ENCODE measurements around the gene ARSK. TPM values are rescaled to one million over a fixed set of nuclear protein-coding genes. Genes with fewer than 3 reads are reported as not detected.
A peak's percentile ranks its signal among the peaks of the same experiment; 100 is the strongest.

The ARSK gene
- total RNA-seq (1 to 10 TPM; 6.8 to 7.4 TPM), polyA plus RNA-seq (10 to 100 TPM; 10.0 to 13.2 TPM)

GRCh38 chr5:95554647-95555548 is at the start of gene ARSK, which contains the start of gene SKIC3:
Gene ARSK (plus strand): TSS chr5:95555101. CDS start chr5:95555279, 178 bp downstream.
Gene SKIC3 (minus strand): TSS chr5:95554977. CDS start chr5:95547150, 7,827 bp downstream.
- Histone ChIP-seq H3K27ac (ENCODE audit: low read depth, low read length) (peak within 1 kb of the TSS; percentile 70), H3K36me3 (ENCODE audit: insufficient read depth, low read length) (peaks cover 4% of the 10 kb centered on the region), H3K27me3 (ENCODE audit: insufficient read depth, low read length) (no peaks in the 10 kb centered on the region), H3K4me3 (ENCODE audit: low read length in 2 of 2) (peak within 1 kb of the TSS; percentile 61 to 84), H3K4me1 (ENCODE audit: insufficient read depth, low read length) (peaks cover 37% of the 10 kb centered on the region), H3K9me3 (ENCODE audit: control insufficient read depth in 1 of 2, low read length in 2 of 2) (no peaks in the 10 kb centered on the region)
- POLR2A ChIA-PET (ENCODE audit: partially characterized antibody) = interaction anchor here (0.6 to 4.2 kb wide), 13 partner anchors 10 to 1253 kb away, joined by 3 to 62 read pairs (median 3); partner anchors contain the start of genes ERAP1, GLRX, GPR150 and RFESD
- H3K27me3 Mint-ChIP-seq = no peaks in the 10 kb centered on the region
- peak within 1 kb of the TSS; percentile 89 to 99 (median 96) for H3K27ac Mint-ChIP-seq
- peaks cover 32 to 53% (median 42%) of the 10 kb centered on the region in 4 donors for H3K4me1 Mint-ChIP-seq
- H3K9me3 Mint-ChIP-seq = peaks cover 0 to 2% (median 0%) of the 10 kb centered on the region in 8 donors
- intact Hi-C loops (cut with micrococcal nuclease) = loop anchor here (1.0 to 10.0 kb wide), 10 partner anchors 37 to 1628 kb away; partner anchors contain the start of genes CAST, ELL2, GPR150 and LNPEP
- peak; percentile 95 to 98 (median 97) for DNase-seq
- H3K36me3 Mint-ChIP-seq = peaks cover 22 to 24% of the 10 kb centered on the region in 2 donors
- CTCF ChIA-PET (ENCODE audit: partially characterized antibody) = interaction anchor here (0.5 to 3.6 kb wide), 8 partner anchors 9 to 1259 kb away, joined by 3 to 20 read pairs (median 4); no protein-coding TSS in a partner anchor
- H3K4me3 Mint-ChIP-seq = peak within 1 kb of the TSS; percentile 92 to 100 (median 98)

DNA sequence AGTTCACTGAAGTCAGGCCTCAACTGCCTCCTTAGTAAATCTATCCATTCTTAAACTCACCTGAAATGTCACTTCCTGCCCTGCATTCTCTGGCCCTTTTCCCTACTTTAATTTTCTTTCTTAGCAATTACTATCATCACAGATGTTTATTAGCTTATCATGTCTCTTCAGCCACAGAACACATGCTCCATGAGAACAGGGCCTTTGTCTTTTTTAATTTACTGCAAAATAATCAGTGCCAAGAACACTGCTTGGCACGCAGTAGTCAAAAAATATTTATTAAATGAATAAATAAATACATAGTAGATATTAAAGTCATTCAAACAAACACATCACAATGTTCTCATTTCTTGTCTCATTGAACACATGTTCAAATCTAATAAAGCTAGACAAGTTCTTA is 46.4 kb upstream of the ARSK start:
- Mint-ChIP-seq H3K27me3 (no peaks in the 10 kb centered on the region), H3K4me3 (no peak overlapping the region), H3K9me3 (no peaks in the 10 kb centered on the region), H3K27ac (peak overlapping the region in 4 of 7 donors; percentile 5 to 85 (median 50)), H3K4me1 (peaks cover 0 to 3% (median under 1%) of the 10 kb centered on the region in 4 donors), H3K36me3 (peaks cover 63 to 70% of the 10 kb centered on the region in 2 donors)
- POLR2A ChIA-PET (ENCODE audit: partially characterized antibody) = no interaction called here
- no peaks in the 10 kb centered on the region for H3K4me1 ChIP-seq (ENCODE audit: insufficient read depth, low read length)
- H3K9me3 ChIP-seq (ENCODE audit: control insufficient read depth in 1 of 2, low read length in 2 of 2) = no peaks in the 10 kb centered on the region
- H3K4me3 ChIP-seq (ENCODE audit: low read length in 2 of 2) = no peak overlapping the region
- H3K36me3 ChIP-seq (ENCODE audit: insufficient read depth, low read length) = peaks cover 46% of the 10 kb centered on the region
- no peaks in the 10 kb centered on the region for H3K27me3 ChIP-seq (ENCODE audit: insufficient read depth, low read length)
- no peak for DNase-seq
- H3K27ac ChIP-seq (ENCODE audit: low read depth, low read length) = no peak overlapping the region
- intact Hi-C loops (cut with micrococcal nuclease) = no loop called here
- CTCF ChIA-PET (ENCODE audit: partially characterized antibody) = no interaction called here

DNA sequence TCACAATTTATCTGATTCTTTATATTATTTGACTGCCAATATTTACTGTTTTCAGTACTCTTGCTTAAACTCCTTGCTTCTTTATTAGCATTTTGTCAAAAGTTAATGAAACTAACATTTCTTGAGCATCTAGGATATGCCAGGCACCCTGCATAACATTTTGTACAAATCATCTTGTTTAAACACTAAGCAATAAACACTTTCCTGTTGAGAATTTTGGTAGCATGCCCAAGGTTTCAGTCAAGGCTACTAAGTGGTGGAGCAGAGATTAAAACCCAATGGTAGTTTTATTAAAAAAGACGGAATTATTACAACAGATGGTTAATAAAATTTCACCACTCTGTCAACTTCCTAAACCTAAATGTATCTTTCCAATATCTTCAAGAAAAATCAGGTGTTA is 43.3 kb upstream of the ARSK start:
- H3K27me3 Mint-ChIP-seq = no peaks in the 10 kb centered on the region
- H3K9me3 Mint-ChIP-seq = no peaks in the 10 kb centered on the region
- Histone ChIP-seq H3K36me3 (ENCODE audit: insufficient read depth, low read length) (peaks cover 57% of the 10 kb centered on the region), H3K4me3 (ENCODE audit: low read length in 2 of 2) (no peak overlapping the region), H3K27me3 (ENCODE audit: insufficient read depth, low read length) (no peaks in the 10 kb centered on the region), H3K9me3 (ENCODE audit: control insufficient read depth in 1 of 2, low read length in 2 of 2) (no peaks in the 10 kb centered on the region), H3K27ac (ENCODE audit: low read depth, low read length) (no peak overlapping the region), H3K4me1 (ENCODE audit: insufficient read depth, low read length) (no peaks in the 10 kb centered on the region)
- intact Hi-C loops (cut with micrococcal nuclease) = no loop called here
- no peak overlapping the region for H3K4me3 Mint-ChIP-seq
- ChIA-PET CTCF (ENCODE audit: partially characterized antibody) (no interaction called here), POLR2A (ENCODE audit: partially characterized antibody) (no interaction called here)
- peaks cover 70 to 82% of the 10 kb centered on the region in 2 donors for H3K36me3 Mint-ChIP-seq
- DNase-seq = no peak
- H3K4me1 Mint-ChIP-seq = peaks cover 0 to 3% (median under 1%) of the 10 kb centered on the region in 4 donors
- no peak overlapping the region for H3K27ac Mint-ChIP-seq

DNA sequence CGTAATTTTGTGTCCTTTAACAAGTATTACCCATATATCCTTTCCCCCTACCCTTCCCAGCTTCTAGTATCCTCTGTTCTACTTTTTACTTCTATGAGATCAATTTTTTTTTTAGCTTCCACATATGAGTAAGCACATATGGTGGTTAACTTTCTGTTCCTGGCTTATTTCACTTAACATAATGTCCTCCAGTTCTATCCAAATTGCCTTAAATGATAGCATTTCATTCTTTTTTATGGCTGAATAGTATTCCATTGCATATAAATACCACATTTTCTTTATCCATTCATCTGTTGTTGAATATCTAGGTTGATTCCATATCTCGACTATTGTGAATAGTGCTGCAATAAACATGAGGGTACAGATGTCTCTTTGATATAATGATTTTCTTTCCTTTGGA is 36.5 kb upstream of the ARSK start:
- H3K27me3 ChIP-seq (ENCODE audit: insufficient read depth, low read length) = no peaks in the 10 kb centered on the region
- no peak overlapping the region for H3K4me3 ChIP-seq (ENCODE audit: low read length in 2 of 2)
- H3K27me3 Mint-ChIP-seq = no peaks in the 10 kb centered on the region
- H3K9me3 Mint-ChIP-seq = no peaks in the 10 kb centered on the region
- no peak for DNase-seq
- intact Hi-C loops (cut with micrococcal nuclease) = no loop called here
- peaks cover 0 to 1% (median 0%) of the 10 kb centered on the region in 4 donors for H3K4me1 Mint-ChIP-seq
- H3K27ac Mint-ChIP-seq = peak overlapping the region in 1 of 7 donors; percentile 2
- no peak overlapping the region for H3K4me3 Mint-ChIP-seq
- no peaks in the 10 kb centered on the region for H3K9me3 ChIP-seq (ENCODE audit: control insufficient read depth in 1 of 2, low read length in 2 of 2)
- H3K36me3 Mint-ChIP-seq = peaks cover 63 to 68% of the 10 kb centered on the region in 2 donors
- H3K4me1 ChIP-seq (ENCODE audit: insufficient read depth, low read length) = no peaks in the 10 kb centered on the region
- H3K36me3 ChIP-seq (ENCODE audit: insufficient read depth, low read length) = peaks cover 38% of the 10 kb centered on the region
- ChIA-PET POLR2A (ENCODE audit: partially characterized antibody) (no interaction called here), CTCF (ENCODE audit: partially characterized antibody) (no interaction called here)
- no peak overlapping the region for H3K27ac ChIP-seq (ENCODE audit: low read depth, low read length)

- H3K27ac ChIP-seq (ENCODE audit: low read depth, low read length) = no peak overlapping the region
- Mint-ChIP-seq H3K36me3 (peaks cover 58 to 65% of the 10 kb centered on the region in 2 donors), H3K4me3 (no peak overlapping the region), H3K27me3 (no peaks in the 10 kb centered on the region), H3K4me1 (peaks cover 0 to 1% (median 0%) of the 10 kb centered on the region in 4 donors), H3K9me3 (no peaks in the 10 kb centered on the region), H3K27ac (peak overlapping the region in 2 of 7 donors; percentile 13 to 37)
- peaks cover 34% of the 10 kb centered on the region for H3K36me3 ChIP-seq (ENCODE audit: insufficient read depth, low read length)
- no peaks in the 10 kb centered on the region for H3K9me3 ChIP-seq (ENCODE audit: control insufficient read depth in 1 of 2, low read length in 2 of 2)
- H3K4me3 ChIP-seq (ENCODE audit: low read length in 2 of 2) = no peak overlapping the region
- DNase-seq = no peak
- H3K27me3 ChIP-seq (ENCODE audit: insufficient read depth, low read length) = no peaks in the 10 kb centered on the region
- ChIA-PET CTCF (ENCODE audit: partially characterized antibody) (no interaction called here), POLR2A (ENCODE audit: partially characterized antibody) (no interaction called here)
- H3K4me1 ChIP-seq (ENCODE audit: insufficient read depth, low read length) = no peaks in the 10 kb centered on the region
- intact Hi-C loops (cut with micrococcal nuclease) = no loop called here
Observed at GRCh38 chr5:95519151-95519550, 35.8 kb upstream of the ARSK start.

DNA sequence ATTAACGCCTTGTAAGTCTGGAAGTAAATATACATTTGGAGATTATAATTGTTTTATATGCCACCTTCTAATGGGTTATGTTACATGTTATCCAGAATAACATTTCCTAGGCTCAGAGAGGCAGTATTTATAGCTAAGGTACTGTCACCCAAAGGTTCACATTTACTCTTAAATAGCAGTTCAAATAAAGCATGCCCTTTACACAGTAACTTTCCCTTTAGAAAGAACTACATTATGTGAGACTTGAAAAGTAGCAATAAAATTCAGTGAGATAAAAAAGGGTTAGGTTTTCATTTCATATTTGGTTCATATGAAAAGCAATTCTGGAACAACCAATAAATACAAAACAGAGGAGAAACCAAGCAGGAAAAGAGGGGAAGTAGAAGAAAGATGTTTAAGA is 35.2 kb upstream of the ARSK start:
- H3K4me1 ChIP-seq (ENCODE audit: insufficient read depth, low read length) = no peaks in the 10 kb centered on the region
- no peak overlapping the region for H3K27ac Mint-ChIP-seq
- ChIA-PET CTCF (ENCODE audit: partially characterized antibody) (no interaction called here), POLR2A (ENCODE audit: partially characterized antibody) (no interaction called here)
- peaks cover 61 to 65% of the 10 kb centered on the region in 2 donors for H3K36me3 Mint-ChIP-seq
- peaks cover 0 to 1% (median 0%) of the 10 kb centered on the region in 4 donors for H3K4me1 Mint-ChIP-seq
- H3K9me3 Mint-ChIP-seq = no peaks in the 10 kb centered on the region
- intact Hi-C loops (cut with micrococcal nuclease) = no loop called here
- no peaks in the 10 kb centered on the region for H3K27me3 Mint-ChIP-seq
- H3K36me3 ChIP-seq (ENCODE audit: insufficient read depth, low read length) = peaks cover 31% of the 10 kb centered on the region
- no peak overlapping the region for H3K4me3 ChIP-seq (ENCODE audit: low read length in 2 of 2)
- no peak for DNase-seq
- no peaks in the 10 kb centered on the region for H3K27me3 ChIP-seq (ENCODE audit: insufficient read depth, low read length)
- H3K4me3 Mint-ChIP-seq = no peak overlapping the region
- no peak overlapping the region for H3K27ac ChIP-seq (ENCODE audit: low read depth, low read length)
- no peaks in the 10 kb centered on the region for H3K9me3 ChIP-seq (ENCODE audit: control insufficient read depth in 1 of 2, low read length in 2 of 2)

- H3K4me3 Mint-ChIP-seq = no peak overlapping the region
- CTCF ChIA-PET (ENCODE audit: partially characterized antibody) = no interaction called here
- intact Hi-C loops (cut with micrococcal nuclease) = no loop called here
- H3K4me1 Mint-ChIP-seq = peaks cover 0 to 1% (median 0%) of the 10 kb centered on the region in 4 donors
- peaks cover 57 to 60% of the 10 kb centered on the region in 2 donors for H3K36me3 Mint-ChIP-seq
- POLR2A ChIA-PET (ENCODE audit: partially characterized antibody) = no interaction called here
- H3K4me3 ChIP-seq (ENCODE audit: low read length in 2 of 2) = no peak overlapping the region
- peak overlapping the region in 2 of 7 donors; percentile 25 to 61 for H3K27ac Mint-ChIP-seq
- no peaks in the 10 kb centered on the region for H3K4me1 ChIP-seq (ENCODE audit: insufficient read depth, low read length)
- no peaks in the 10 kb centered on the region for H3K27me3 ChIP-seq (ENCODE audit: insufficient read depth, low read length)
- peaks cover 26% of the 10 kb centered on the region for H3K36me3 ChIP-seq (ENCODE audit: insufficient read depth, low read length)
- DNase-seq = no peak
- H3K9me3 Mint-ChIP-seq = no peaks in the 10 kb centered on the region
- H3K27ac ChIP-seq (ENCODE audit: low read depth, low read length) = no peak overlapping the region
- H3K9me3 ChIP-seq (ENCODE audit: control insufficient read depth in 1 of 2, low read length in 2 of 2) = no peaks in the 10 kb centered on the region
- no peaks in the 10 kb centered on the region for H3K27me3 Mint-ChIP-seq
Observed at GRCh38 chr5:95520206-95520605, 34.7 kb upstream of the ARSK start.
